AG04449 (cell line): ENCODE data around the gene SELENBP1.

Experiments used
- CTCF ChIA-PET: fragments of 350-600 bp; formaldehyde crosslinking; extraction: SDS; loops from one replicate; lab custom pipeline; 2021; ENCODE audit warnings: antibody characterized with exemption; lab: Yijun Ruan, JAX
- POLR2A ChIA-PET: fragments of 400-600, 350-600 bp; formaldehyde crosslinking; extraction: SDS; loops from one replicate; lab custom pipeline; 2020; ENCODE audit warnings: antibody characterized with exemption, inconsistent platforms; lab: Yijun Ruan, JAX
- DNase-seq: peaks from one replicate; pipeline ENCODE4 v3.0.0-alpha.2; 2010; ENCODE audit warnings: low read depth, low spot score
- H3K4me3 ChIP-seq: 2 replicates; pipeline ENCODE4 v1.5.1; 2011; ENCODE audit warnings: low read depth, mild to moderate bottlenecking, control low read depth, low read length
- TF ChIP-seq, protein P1 (sequence below): IDR thresholded peaks from one replicate; pipeline ENCODE4 v1.5.1; 2011; ENCODE audit warnings: mild to moderate bottlenecking, moderate library complexity, low read length, control low read depth, inconsistent platforms; ENCODE audit not compliant: insufficient read depth; ENCODE audit errors: missing control alignments

SELENBP1 gene

DNA sequence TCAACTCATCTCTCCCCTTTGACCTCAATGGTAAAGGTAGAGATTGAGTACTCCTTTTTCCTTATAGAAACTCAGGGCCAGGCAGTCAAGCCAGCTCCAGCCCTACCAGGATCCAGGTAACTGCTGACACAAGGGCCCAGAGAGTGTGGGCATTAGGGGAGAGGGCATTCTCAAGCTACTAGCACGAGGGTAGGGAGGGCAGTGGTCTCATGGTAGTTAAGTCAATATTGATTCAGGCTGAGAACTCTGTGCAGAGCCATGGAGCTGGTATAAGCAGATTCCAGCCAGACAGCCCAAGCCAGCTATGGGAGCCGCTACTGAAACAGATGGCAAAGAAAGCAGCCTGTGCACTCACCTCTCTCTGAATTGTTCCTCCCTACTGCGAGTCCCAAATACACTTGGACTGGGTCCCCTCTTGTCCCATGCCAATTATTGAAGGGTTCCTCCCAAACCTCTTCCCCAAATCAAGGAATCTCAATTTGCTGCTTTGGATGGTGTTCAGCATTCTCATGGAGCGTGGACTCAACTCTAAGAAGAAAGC, 48.0 kb downstream of the SELENBP1 start:
- POLR2A ChIA-PET, result no interaction called here
- CTCF ChIA-PET, result interaction anchor here (2.8 to 15.5 kb wide), 5 partner anchors 8 to 23 kb away, joined by 10 to 235 read pairs (median 47); no protein-coding TSS in a partner anchor
- no peak for DNase-seq
- no peak overlapping the region for H3K4me3 ChIP-seq
- TF ChIP-seq, protein P1, sequence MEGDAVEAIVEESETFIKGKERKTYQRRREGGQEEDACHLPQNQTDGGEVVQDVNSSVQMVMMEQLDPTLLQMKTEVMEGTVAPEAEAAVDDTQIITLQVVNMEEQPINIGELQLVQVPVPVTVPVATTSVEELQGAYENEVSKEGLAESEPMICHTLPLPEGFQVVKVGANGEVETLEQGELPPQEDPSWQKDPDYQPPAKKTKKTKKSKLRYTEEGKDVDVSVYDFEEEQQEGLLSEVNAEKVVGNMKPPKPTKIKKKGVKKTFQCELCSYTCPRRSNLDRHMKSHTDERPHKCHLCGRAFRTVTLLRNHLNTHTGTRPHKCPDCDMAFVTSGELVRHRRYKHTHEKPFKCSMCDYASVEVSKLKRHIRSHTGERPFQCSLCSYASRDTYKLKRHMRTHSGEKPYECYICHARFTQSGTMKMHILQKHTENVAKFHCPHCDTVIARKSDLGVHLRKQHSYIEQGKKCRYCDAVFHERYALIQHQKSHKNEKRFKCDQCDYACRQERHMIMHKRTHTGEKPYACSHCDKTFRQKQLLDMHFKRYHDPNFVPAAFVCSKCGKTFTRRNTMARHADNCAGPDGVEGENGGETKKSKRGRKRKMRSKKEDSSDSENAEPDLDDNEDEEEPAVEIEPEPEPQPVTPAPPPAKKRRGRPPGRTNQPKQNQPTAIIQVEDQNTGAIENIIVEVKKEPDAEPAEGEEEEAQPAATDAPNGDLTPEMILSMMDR, result no peak

- H3K4me3 ChIP-seq, result no peak overlapping the region
- POLR2A ChIA-PET, result no interaction called here
- DNase-seq, result no peak
- TF ChIP-seq, protein P1, result no peak
- CTCF ChIA-PET, result interaction anchor here (0.8 to 27.8 kb wide), 3 partner anchors 11 to 343 kb away, joined by 3 to 748 read pairs (median 3); no protein-coding TSS in a partner anchor
These were observed 53.5 kb downstream of the SELENBP1 start for GRCh38 chr1:151318975-151319374.

GRCh38 chr1:151315565-151316235, 56.8 kb downstream of the SELENBP1 start:
- no peak for DNase-seq
- ChIA-PET CTCF (interaction anchor here (0.6 to 27.8 kb wide), 6 partner anchors 10 to 25 kb away, joined by 3 to 748 read pairs (median 6); partner anchors contain the start of gene PI4KB), POLR2A (no interaction called here)
- H3K4me3 ChIP-seq, result no peak overlapping the region
- TF ChIP-seq, protein P1, result no peak
